Measurements from ENCODE around the gene SEC31A.
"Not testable (repeated sequence)": the region's sequence is repeated elsewhere in the genome, so short reads cannot be mapped to it uniquely, and the experiment has no call there.

Gene SEC31A

DNA sequence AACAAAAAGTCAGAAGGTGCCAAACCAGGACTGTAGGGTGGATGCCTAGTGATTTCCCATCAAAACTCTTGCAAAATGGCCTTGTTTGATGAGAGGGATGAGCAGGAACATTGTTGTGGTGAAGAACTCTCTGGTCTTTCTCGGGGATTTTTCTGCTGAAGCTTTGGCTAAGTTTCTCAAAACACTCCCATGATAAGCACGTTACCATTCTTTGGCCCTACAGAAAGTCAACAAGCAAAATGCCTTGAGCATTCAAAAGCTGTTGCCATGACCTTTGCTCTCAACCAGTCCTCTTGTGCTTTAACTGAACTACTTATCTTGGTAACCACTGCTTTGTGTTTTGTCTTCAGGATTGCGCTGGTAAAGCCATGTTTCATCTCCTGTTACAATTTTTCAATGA, 3.0 kb upstream of the SEC31A start:
- peaks cover 59% of the 10 kb centered on the region for H3K36me3 ChIP-seq (ENCODE audit: control insufficient read depth, insufficient read depth, low read length)

DNA sequence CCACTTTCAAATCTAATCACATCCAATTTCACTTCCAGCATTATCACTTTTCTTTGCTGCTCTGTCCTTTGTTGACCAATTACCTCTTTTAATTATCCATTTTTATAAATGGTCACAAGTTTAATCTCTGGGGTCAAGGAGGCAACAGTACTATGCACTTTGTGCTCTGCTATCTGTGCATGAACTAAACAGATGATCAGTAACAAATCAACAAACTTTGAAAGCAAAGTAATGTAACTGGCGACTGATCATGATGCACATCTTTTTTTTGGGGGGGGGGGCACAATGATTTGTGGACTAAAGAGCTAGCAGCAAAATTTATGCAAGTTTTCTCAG, 1.5 kb upstream of the SEC31A start:
- Histone ChIP-seq H3K36me3 (ENCODE audit: control insufficient read depth, insufficient read depth, low read length) (peaks cover 44% of the 10 kb centered on the region), H3K4me1 (ENCODE audit: control insufficient read depth, insufficient read depth, low read length) (peaks cover 5% of the 10 kb centered on the region), H3K9me3 (ENCODE audit: control insufficient read depth, insufficient read depth, low read length) (no peaks in the 10 kb centered on the region), H3K27me3 (ENCODE audit: control insufficient read depth, insufficient read depth, low read length) (no peaks in the 10 kb centered on the region), H3K4me3 (ENCODE audit: low read depth, low read length) (0 out of 2 replicates have a peak overlapping the region, but pooled peaks have one; percentile 93), H3K9ac (ENCODE audit: low read depth, low read length) (no peak overlapping the region), H3K27ac (ENCODE audit: low read depth, low read length) (no peak overlapping the region)

More for the DNA sequence above, 3.0 kb upstream of the SEC31A start:
- Histone ChIP-seq H3K9ac (ENCODE audit: low read depth, low read length) (no peak overlapping the region), H3K4me3 (ENCODE audit: low read depth, low read length) (no peak overlapping the region), H3K27ac (ENCODE audit: low read depth, low read length) (peak overlapping the region; percentile 59), H3K27me3 (ENCODE audit: control insufficient read depth, insufficient read depth, low read length) (no peaks in the 10 kb centered on the region), H3K9me3 (ENCODE audit: control insufficient read depth, insufficient read depth, low read length) (no peaks in the 10 kb centered on the region), H3K4me1 (ENCODE audit: control insufficient read depth, insufficient read depth, low read length) (peaks cover 3% of the 10 kb centered on the region)

DNA sequence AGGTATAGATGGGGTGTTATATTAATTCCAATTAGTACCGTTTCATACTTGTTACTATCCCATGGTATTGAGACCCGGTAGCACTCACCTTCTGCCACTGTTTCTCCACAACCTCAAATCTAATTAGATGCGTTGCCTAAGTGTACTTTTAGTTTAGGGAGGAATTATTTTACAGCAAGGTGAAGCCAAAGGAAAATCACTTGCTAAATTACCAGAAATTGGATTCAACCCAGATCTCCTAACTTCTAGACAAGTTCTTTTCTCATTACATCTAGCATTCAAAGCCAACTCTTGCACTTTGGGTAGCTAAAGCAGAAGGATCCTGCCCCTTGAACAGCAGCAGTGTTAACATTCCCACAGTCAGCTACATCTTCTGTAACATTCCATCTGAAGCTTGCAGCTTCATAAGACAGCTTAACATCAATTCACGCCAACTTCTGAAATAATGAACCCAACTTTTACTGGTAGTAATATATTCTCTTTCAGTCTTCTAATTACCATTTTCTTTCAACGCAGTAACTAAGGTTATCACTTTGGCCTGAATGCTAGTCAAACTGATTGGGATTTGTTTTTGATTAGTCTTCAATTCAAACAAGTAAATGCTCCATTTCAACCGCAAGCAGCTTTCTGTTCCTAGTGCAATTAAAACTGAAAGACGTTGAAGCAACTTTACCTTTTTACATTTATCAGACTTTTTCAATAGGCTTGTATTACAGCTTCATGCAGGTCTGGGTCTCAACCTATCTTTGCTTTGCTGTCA, 934 bp upstream of the SEC31A start:
- peaks cover 10% of the 10 kb centered on the region for H3K4me1 ChIP-seq (ENCODE audit: control insufficient read depth, insufficient read depth, low read length)
- peak overlapping the region; percentile 93 for H3K4me3 ChIP-seq (ENCODE audit: low read depth, low read length)
- no peaks in the 10 kb centered on the region for H3K9me3 ChIP-seq (ENCODE audit: control insufficient read depth, insufficient read depth, low read length)
- H3K36me3 ChIP-seq (ENCODE audit: control insufficient read depth, insufficient read depth, low read length), result peaks cover 38% of the 10 kb centered on the region
- no peaks in the 10 kb centered on the region for H3K27me3 ChIP-seq (ENCODE audit: control insufficient read depth, insufficient read depth, low read length)
- H3K27ac ChIP-seq (ENCODE audit: low read depth, low read length), result peak overlapping the region; percentile 96
- H3K9ac ChIP-seq (ENCODE audit: low read depth, low read length), result peak overlapping the region; percentile 97

DNA sequence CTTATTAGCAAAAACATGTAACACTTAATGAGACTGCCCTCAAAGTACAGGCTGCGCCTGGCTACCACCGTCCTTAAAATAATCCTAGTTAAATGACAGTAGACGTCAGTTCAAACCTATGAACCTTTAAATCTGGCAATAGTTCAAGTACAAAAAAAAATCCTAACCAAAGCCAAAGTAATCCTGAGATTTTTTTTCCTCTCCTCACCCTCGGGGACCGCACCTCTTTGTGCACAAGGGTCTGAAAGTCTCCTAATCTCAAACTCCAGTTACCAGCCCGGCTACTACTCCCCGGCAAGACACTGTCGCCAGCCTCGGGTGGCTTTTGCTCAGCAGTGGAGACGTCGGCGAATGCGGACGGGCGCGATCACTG, 439 bp downstream of the SEC31A start:
- Histone ChIP-seq H3K4me1 (ENCODE audit: control insufficient read depth, insufficient read depth, low read length) (peaks cover 10% of the 10 kb centered on the region), H3K27ac (ENCODE audit: low read depth, low read length) (peak overlapping the region; percentile 96), H3K4me3 (ENCODE audit: low read depth, low read length) (peak overlapping the region; percentile 93), H3K9ac (ENCODE audit: low read depth, low read length) (peak overlapping the region; percentile 97), H3K36me3 (ENCODE audit: control insufficient read depth, insufficient read depth, low read length) (peaks cover 29% of the 10 kb centered on the region), H3K27me3 (ENCODE audit: control insufficient read depth, insufficient read depth, low read length) (no peaks in the 10 kb centered on the region), H3K9me3 (ENCODE audit: control insufficient read depth, insufficient read depth, low read length) (no peaks in the 10 kb centered on the region)

DNA sequence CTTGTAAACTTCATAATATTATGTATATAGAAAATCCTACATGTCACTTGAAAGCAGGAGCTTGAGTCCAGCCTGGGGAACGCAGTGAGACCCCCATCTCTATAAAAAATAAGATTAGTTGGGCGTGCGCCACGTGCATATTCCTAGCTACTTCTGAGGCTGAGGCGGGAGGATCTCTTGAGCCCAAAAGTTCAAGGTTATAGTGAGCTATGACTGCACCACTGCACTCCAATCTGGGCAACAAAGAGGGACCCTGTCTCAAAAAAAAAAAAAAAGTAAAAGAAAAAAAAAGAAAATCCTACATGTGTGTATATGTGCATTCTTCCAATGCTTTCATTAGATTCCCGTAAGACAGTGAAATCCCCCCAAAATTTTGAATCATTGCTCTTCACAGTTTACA, 1.7 kb downstream of the SEC31A start:
- Histone ChIP-seq H3K9ac (ENCODE audit: low read depth, low read length) (no peak overlapping the region), H3K4me3 (ENCODE audit: low read depth, low read length) (peak overlapping the region; percentile 93), H3K27ac (ENCODE audit: low read depth, low read length) (no peak overlapping the region), H3K27me3 (ENCODE audit: control insufficient read depth, insufficient read depth, low read length) (no peaks in the 10 kb centered on the region), H3K9me3 (ENCODE audit: control insufficient read depth, insufficient read depth, low read length) (no peaks in the 10 kb centered on the region), H3K36me3 (ENCODE audit: control insufficient read depth, insufficient read depth, low read length) (peaks cover 19% of the 10 kb centered on the region), H3K4me1 (ENCODE audit: control insufficient read depth, insufficient read depth, low read length) (peaks cover 10% of the 10 kb centered on the region)

DNA sequence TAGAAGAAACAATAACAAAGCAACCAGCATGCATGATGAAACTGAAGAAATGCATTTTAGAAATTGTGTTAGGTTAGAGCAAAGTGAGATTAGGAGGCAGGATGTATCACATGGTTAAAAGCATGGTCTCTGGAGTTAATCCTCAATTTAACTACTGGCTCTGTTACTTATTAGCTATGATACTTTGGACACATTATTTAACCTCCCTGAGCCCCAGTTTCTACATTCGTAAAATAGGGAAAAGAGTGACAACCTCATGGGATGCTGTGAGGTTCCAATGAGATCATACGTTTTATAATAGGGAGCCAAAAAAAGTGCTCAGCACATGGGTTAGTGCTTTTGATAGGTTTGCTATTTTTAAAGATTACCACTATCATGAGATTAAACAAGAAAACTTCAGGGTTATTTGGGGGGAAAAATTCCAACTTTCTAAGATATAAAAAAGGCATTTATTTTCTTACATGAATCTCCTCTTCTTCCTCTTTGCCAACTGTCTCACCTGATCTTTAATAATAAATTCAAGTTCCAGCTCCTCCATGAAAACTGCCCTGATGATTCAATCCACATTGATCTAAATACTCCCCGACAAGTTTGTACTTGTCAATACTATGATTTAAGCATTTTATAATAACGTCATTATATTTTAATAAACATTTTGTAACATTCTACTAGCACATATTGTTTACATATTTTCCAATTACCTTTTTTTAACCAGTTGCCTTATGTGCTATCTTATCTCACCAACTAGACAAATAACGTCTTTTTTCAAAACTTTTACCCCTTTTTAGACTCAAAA, 4.6 kb downstream of the SEC31A start:
- Histone ChIP-seq H3K27me3 (ENCODE audit: control insufficient read depth, insufficient read depth, low read length) (no peaks in the 10 kb centered on the region), H3K9me3 (ENCODE audit: control insufficient read depth, insufficient read depth, low read length) (no peaks in the 10 kb centered on the region), H3K4me3 (ENCODE audit: low read depth, low read length) (no peak overlapping the region), H3K4me1 (ENCODE audit: control insufficient read depth, insufficient read depth, low read length) (peaks cover 10% of the 10 kb centered on the region), H3K27ac (ENCODE audit: low read depth, low read length) (no peak overlapping the region), H3K36me3 (ENCODE audit: control insufficient read depth, insufficient read depth, low read length) (peaks cover 10% of the 10 kb centered on the region), H3K9ac (ENCODE audit: low read depth, low read length) (no peak overlapping the region)

DNA sequence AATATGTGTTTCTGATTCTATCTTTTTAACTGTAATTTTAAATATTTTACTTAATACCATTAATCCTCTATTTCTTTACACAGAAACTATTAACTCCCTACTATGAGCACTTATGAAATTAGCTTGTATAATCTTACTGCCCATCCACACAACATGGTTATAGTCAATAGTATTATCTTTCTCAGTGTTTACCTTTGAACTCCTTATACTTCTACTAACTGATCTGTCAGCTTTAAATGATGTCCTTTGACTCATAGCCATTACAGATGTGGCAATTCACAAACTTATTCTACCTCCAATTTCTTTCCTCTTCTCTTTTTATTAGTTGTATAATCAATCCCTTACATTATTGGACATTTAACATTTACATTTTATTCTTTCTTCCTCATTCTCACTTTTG, 5.5 kb downstream of the SEC31A start:
- H3K4me1 ChIP-seq (ENCODE audit: control insufficient read depth, insufficient read depth, low read length), result peaks cover 10% of the 10 kb centered on the region
- H3K4me3 ChIP-seq (ENCODE audit: low read depth, low read length), result no peak overlapping the region
- H3K36me3 ChIP-seq (ENCODE audit: control insufficient read depth, insufficient read depth, low read length), result peaks cover 16% of the 10 kb centered on the region
- no peak overlapping the region for H3K27ac ChIP-seq (ENCODE audit: low read depth, low read length)
- H3K27me3 ChIP-seq (ENCODE audit: control insufficient read depth, insufficient read depth, low read length), result no peaks in the 10 kb centered on the region
- no peaks in the 10 kb centered on the region for H3K9me3 ChIP-seq (ENCODE audit: control insufficient read depth, insufficient read depth, low read length)
- no peak overlapping the region for H3K9ac ChIP-seq (ENCODE audit: low read depth, low read length)

DNA sequence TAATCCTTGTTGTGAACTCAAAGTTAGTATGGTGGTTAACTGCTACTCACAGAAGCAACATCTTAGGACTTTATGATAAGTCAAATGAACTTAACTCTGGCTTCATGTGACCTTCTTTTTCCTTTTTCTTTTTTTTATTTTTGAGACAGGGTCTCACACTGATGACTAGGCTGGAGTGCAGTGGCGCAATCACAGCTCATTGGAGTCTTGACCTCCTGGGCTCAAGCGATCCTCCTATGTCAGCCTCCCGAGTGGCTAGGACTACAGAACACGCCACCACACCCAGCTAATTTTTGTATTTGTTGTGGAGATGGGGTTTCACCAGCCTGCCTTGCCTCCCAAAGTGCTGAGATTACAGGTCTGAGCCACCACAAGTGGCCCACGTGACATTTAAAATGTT, 22.4 kb downstream of the SEC31A start:
- no peak overlapping the region for H3K9ac ChIP-seq (ENCODE audit: low read depth, low read length)
- no peak overlapping the region for H3K27ac ChIP-seq (ENCODE audit: low read depth, low read length)
- no peaks in the 10 kb centered on the region for H3K9me3 ChIP-seq (ENCODE audit: control insufficient read depth, insufficient read depth, low read length)
- H3K36me3 ChIP-seq (ENCODE audit: control insufficient read depth, insufficient read depth, low read length), result peaks cover 94% of the 10 kb centered on the region
- H3K4me3 ChIP-seq (ENCODE audit: low read depth, low read length), result no peak overlapping the region
- H3K4me1 ChIP-seq (ENCODE audit: control insufficient read depth, insufficient read depth, low read length), result no peaks in the 10 kb centered on the region
- no peaks in the 10 kb centered on the region for H3K27me3 ChIP-seq (ENCODE audit: control insufficient read depth, insufficient read depth, low read length)

DNA sequence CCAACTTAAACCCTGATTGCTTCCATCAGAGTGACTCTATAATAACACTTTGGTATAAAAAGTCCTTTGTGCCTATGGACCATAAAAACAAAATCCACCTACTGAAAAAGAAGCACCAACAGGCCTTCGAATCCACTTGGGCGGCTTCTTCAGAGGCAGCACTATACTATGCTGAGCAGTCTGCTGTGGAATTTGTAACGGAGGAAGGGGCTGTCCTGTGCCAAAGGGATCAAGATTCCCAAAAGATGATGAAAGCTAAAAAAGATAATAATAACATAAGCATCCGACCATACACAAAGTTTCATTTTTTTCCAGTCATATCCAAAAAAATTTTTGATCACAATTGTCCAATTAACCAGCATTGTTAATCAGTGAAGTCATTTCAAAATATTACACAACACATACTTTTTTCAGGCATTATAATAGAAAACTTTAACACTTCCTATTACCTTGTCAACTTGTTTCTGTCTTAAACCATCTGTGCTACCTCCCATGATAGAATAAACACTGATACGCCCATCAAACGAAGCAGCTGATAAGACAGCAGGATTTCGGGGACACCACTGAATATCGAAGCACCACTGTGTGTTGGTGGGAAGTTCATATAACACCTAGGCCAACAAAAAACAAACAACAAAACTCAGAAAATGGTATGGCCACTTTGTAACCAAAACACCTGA, 24.1 kb downstream of the SEC31A start:
- H3K27ac ChIP-seq (ENCODE audit: low read depth, low read length), result no peak overlapping the region
- no peaks in the 10 kb centered on the region for H3K9me3 ChIP-seq (ENCODE audit: control insufficient read depth, insufficient read depth, low read length)
- no peaks in the 10 kb centered on the region for H3K27me3 ChIP-seq (ENCODE audit: control insufficient read depth, insufficient read depth, low read length)
- no peak overlapping the region for H3K9ac ChIP-seq (ENCODE audit: low read depth, low read length)
- H3K36me3 ChIP-seq (ENCODE audit: control insufficient read depth, insufficient read depth, low read length), result peaks cover 95% of the 10 kb centered on the region
- no peaks in the 10 kb centered on the region for H3K4me1 ChIP-seq (ENCODE audit: control insufficient read depth, insufficient read depth, low read length)
- H3K4me3 ChIP-seq (ENCODE audit: low read depth, low read length), result no peak overlapping the region

DNA sequence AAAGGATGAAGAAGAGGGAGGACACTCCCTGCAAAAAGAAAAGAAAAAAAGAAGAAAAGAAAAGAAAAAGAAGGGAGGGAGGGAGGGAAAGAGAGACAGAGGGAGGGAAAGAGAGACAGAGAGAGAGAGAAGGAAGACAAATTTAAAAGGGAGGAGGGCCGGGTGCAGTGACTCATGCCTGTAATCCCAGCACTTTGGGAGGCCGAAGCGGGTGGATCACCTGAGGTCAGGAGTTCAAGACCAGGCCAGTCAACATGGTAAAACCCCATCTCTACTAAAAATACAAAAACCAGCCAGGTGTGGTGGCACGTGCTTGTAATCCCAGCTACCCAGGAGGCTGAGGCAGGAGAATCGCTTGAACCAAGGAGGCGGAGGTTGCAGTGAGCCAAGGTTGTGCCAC, 24.9 kb downstream of the SEC31A start:
- H3K4me1 ChIP-seq (ENCODE audit: control insufficient read depth, insufficient read depth, low read length); H3K9me3 ChIP-seq (ENCODE audit: control insufficient read depth, insufficient read depth, low read length); H3K9ac ChIP-seq (ENCODE audit: low read depth, low read length); H3K27ac ChIP-seq (ENCODE audit: low read depth, low read length); H3K4me3 ChIP-seq (ENCODE audit: low read depth, low read length); H3K27me3 ChIP-seq (ENCODE audit: control insufficient read depth, insufficient read depth, low read length): not testable (repeated sequence)
- peaks cover 94% of the 10 kb centered on the region for H3K36me3 ChIP-seq (ENCODE audit: control insufficient read depth, insufficient read depth, low read length)

DNA sequence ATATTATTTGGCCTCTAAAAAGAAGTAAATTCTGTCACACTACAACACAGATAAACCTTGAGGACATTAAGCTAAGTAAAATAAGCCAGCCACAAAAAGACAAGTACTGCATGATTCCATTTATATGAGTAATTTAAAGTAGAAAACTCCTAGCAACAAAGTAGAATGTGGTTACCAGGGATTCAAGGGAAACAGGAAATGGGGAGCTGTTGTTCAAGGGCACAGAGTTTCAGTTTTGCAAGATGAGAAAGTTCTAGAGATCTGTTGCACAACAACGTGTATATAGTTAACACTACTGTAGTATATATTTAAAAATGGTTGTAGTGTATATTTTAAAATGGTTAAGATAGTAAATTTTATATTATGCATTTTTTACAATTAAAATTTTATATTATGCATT, 25.4 kb downstream of the SEC31A start:
- H3K4me1 ChIP-seq (ENCODE audit: control insufficient read depth, insufficient read depth, low read length), result no peaks in the 10 kb centered on the region
- H3K9ac ChIP-seq (ENCODE audit: low read depth, low read length), result no peak overlapping the region
- H3K36me3 ChIP-seq (ENCODE audit: control insufficient read depth, insufficient read depth, low read length), result peaks cover 94% of the 10 kb centered on the region
- no peaks in the 10 kb centered on the region for H3K27me3 ChIP-seq (ENCODE audit: control insufficient read depth, insufficient read depth, low read length)
- no peak overlapping the region for H3K4me3 ChIP-seq (ENCODE audit: low read depth, low read length)
- no peaks in the 10 kb centered on the region for H3K9me3 ChIP-seq (ENCODE audit: control insufficient read depth, insufficient read depth, low read length)
- no peak overlapping the region for H3K27ac ChIP-seq (ENCODE audit: low read depth, low read length)

All from HUES48 (cell line).